HepG2 (cell line): ENCODE measurements around the gene PMFBP1. TPM values are rescaled to one million over a fixed set of nuclear protein-coding genes. Genes with fewer than 3 reads are reported as not detected.
A peak's percentile ranks its signal among the peaks of the same experiment; 100 is the strongest.

Experiments used
- ATF7-NPFF ChIP-seq: sonication (generic); formaldehyde crosslinking; IDR thresholded peaks from 2 replicates; pipeline ENCODE4 v1.8.1; 2023; ENCODE audit warnings: mild to moderate bottlenecking, low read depth, missing genetic modification reagents, moderate library complexity
- GABPB1 ChIP-seq: IDR thresholded peaks from 2 replicates; pipeline ENCODE4 v1.6.1; 2016; ENCODE audit warnings: mild to moderate bottlenecking, missing genetic modification reagents, moderate library complexity, missing compliant biosample characterization
- GATA4 ChIP-seq: sonication (generic); IDR thresholded peaks from 2 replicates; pipeline ENCODE4 v1.6.1; 2016; ENCODE audit warnings: antibody characterized with exemption, low read depth, borderline replicate concordance
- HMGA1 ChIP-seq: sonication (generic); formaldehyde crosslinking; conservative IDR thresholded peaks from 2 replicates; pipeline ENCODE4 v1.4.0; 2020; ENCODE audit warnings: missing genetic modification reagents
- HOXA3 ChIP-seq: sonication (generic); formaldehyde crosslinking; IDR thresholded peaks from 2 replicates; pipeline ENCODE4 v1.5.0; 2020; ENCODE audit warnings: missing genetic modification reagents
- JDP2 ChIP-seq: sonication (generic); formaldehyde crosslinking; IDR thresholded peaks from 2 replicates; pipeline ENCODE4 v1.8.1; 2022; ENCODE audit warnings: missing genetic modification reagents, borderline replicate concordance
- KDM6A ChIP-seq: IDR thresholded peaks from 2 replicates; pipeline ENCODE4 v1.6.1; 2016; ENCODE audit warnings: low read depth
- MED13 ChIP-seq: sonication (generic); formaldehyde crosslinking; IDR thresholded peaks from 2 replicates; pipeline ENCODE4 v1.5.0; 2020; ENCODE audit warnings: missing genetic modification reagents
- NBN ChIP-seq: fragments of 450-650 bp; conservative IDR thresholded peaks from 2 replicates; pipeline ENCODE4 v1.6.1; 2017
- NFE2L2 ChIP-seq: fragments of 150-350 bp; IDR thresholded peaks from 2 replicates; pipeline ENCODE4 v1.6.1; 2014; ENCODE audit warnings: low read length
- NFYB ChIP-seq: sonication (generic); formaldehyde crosslinking; IDR thresholded peaks from 2 replicates; pipeline ENCODE4 v1.4.0; 2020; ENCODE audit warnings: missing genetic modification reagents
- NFYC ChIP-seq: IDR thresholded peaks from 2 replicates; pipeline ENCODE4 v1.6.1; 2016; ENCODE audit warnings: missing genetic modification reagents, missing compliant biosample characterization
- PHF8 ChIP-seq: sonication (generic); formaldehyde crosslinking; IDR thresholded peaks from 2 replicates; pipeline ENCODE4 v1.5.0; 2020; ENCODE audit warnings: missing genetic modification reagents
- POLR2G ChIP-seq: fragments of 200-400 bp; formaldehyde crosslinking; IDR thresholded peaks from 2 replicates; pipeline ENCODE4 v1.6.1; 2018; ENCODE audit warnings: mild to moderate bottlenecking, low read depth, low read length, moderate library complexity
- ZNF451 ChIP-seq: sonication (generic); formaldehyde crosslinking; IDR thresholded peaks from 2 replicates; pipeline ENCODE4 v1.5.0; 2020; ENCODE audit warnings: mild to moderate bottlenecking, missing genetic modification reagents
- ZNF616 ChIP-seq: sonication (generic); formaldehyde crosslinking; IDR thresholded peaks from 2 replicates; pipeline ENCODE4 v1.5.0; 2020; ENCODE audit warnings: low read depth, mild to moderate bottlenecking, missing genetic modification reagents
- ZNF746 ChIP-seq: sonication (generic); formaldehyde crosslinking; IDR thresholded peaks from 2 replicates; pipeline ENCODE4 v1.8.0; 2022; ENCODE audit warnings: mild to moderate bottlenecking, missing genetic modification reagents
- ZNF766 ChIP-seq: sonication (generic); formaldehyde crosslinking; IDR thresholded peaks from 2 replicates; pipeline ENCODE4 v1.5.0; 2020; ENCODE audit warnings: missing genetic modification reagents, borderline replicate concordance
- polyA plus RNA-seq, 8 experiments: library from polyadenylated mRNA; depleted of rRNA in 3 of 8; stranded (reverse) in 7 of 8; unstranded in 1 of 8; fragments of >200 nt; fragmentation: Illumina TruSeq in 4 of 8; extraction: Trizol in 4 of 8; gene quantifications; 2 replicates each; pipeline versions ENCODE4 v1.2.1 to v1.2.3, GENCODE V29; 2011 to 2016; ENCODE audit warnings: low read depth in 4 of 8, missing spikeins in 1 of 8, mixed read lengths in 1 of 8; ENCODE audit not compliant: insufficient read depth in 1 of 8
- total RNA-seq, 5 experiments: library from RNA; depleted of rRNA; stranded (reverse); fragments of >200 nt; fragmentation: Illumina TruSeq; extraction: Trizol; gene quantifications; 2 replicates each; pipeline ENCODE4 v1.2.3, GENCODE V29; 2016; ENCODE audit warnings: low read depth in 1 of 5
- TF ChIP-seq, protein P1 (sequence below), 2 experiments: sonication (generic) in 1 of 2; formaldehyde crosslinking in 1 of 2; IDR thresholded peaks; 2 replicates each; pipeline versions ENCODE4 v1.5.1 to v1.6.1; 2011 to 2020; ENCODE audit warnings: borderline replicate concordance in 1 of 2, low read depth in 1 of 2, low read length in 1 of 2, mild to moderate bottlenecking in 1 of 2, missing genetic modification reagents in 1 of 2, moderate library complexity in 1 of 2
- TF ChIP-seq, protein P2 (sequence below): sonication (generic); formaldehyde crosslinking; IDR thresholded peaks from 2 replicates; pipeline ENCODE4; 2020; ENCODE audit warnings: missing genetic modification reagents, mild to moderate bottlenecking, borderline replicate concordance
- TF ChIP-seq, protein P3 (sequence below): IDR thresholded peaks from 2 replicates; pipeline ENCODE4 v1.6.1; 2012; ENCODE audit warnings: low read length, improper control_type of control experiment

PMFBP1 gene
- total and polyA plus RNA-seq, 2 of the 13 experiments (the other 11 are each of a cell fraction or from before 2014, with no cell fraction given): 1.9 to 3.8 TPM

DNA sequence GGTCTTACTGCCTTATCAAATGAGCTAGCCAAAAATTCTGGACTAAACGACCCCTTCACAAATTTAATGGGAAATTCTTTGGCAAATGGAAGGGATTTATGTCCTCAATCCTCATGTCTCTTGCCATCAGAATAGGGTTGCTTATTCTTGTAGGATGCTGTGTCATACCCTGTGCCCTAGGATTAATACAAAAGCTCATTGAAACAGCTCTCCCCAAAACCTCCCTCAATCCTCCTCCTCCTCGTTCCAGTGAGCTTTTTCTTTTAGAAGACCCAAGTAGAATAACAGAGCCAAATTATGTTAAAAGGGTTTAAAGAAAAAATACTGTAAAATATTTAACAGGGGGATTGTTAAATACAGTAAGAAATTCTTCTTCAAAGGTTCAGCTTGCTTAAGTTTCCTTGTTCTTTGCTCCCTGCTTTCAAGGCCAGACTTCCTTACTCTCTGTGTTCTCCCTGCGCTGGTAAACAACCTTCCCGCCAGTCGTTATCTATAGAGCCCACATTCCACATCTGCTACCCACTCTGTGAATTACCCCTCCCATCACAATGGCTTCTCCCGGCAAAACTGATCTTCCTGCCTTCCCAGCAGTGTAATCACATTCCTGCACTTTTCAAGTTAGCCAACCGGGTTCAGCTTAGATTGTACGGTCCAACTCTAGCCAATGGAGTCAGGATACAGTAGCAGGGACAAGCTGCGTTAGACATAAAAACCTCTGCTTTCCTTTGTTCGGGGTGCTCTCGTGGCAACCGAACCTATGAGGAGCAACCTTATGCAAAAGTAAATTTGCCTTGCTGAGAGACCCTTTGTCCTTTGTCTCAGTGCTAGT is 99.2 kb downstream of the PMFBP1 start (continued):
- TF ChIP-seq, protein P1, sequence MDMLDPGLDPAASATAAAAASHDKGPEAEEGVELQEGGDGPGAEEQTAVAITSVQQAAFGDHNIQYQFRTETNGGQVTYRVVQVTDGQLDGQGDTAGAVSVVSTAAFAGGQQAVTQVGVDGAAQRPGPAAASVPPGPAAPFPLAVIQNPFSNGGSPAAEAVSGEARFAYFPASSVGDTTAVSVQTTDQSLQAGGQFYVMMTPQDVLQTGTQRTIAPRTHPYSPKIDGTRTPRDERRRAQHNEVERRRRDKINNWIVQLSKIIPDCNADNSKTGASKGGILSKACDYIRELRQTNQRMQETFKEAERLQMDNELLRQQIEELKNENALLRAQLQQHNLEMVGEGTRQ (IDR thresholded peaks at IDR 0.05; ENCODE audit: low read depth, low read length): no peak
- TF ChIP-seq, protein P1 (CRISPR knock-in tag; IDR thresholded peaks at IDR 0.05; ENCODE audit: borderline replicate concordance): no peak
- TF ChIP-seq PHF8 (CRISPR knock-in tag) (no peak), ZNF616 (CRISPR knock-in tag) (no peak), JDP2 (no peak), NFE2L2 (no peak), GABPB1 (peak; percentile 30; the same call in 1 of the 2 replicates), ZNF766 (CRISPR knock-in tag) (0 out of 2 replicates have a peak, but pooled peaks have one; percentile 60), MED13 (CRISPR knock-in tag) (0 out of 2 replicates have a peak, but pooled peaks have one; percentile 50), POLR2G (peak; percentile 36; the same call in 1 of the 2 replicates), NFYB (peak; percentile 73), ATF7-NPFF (CRISPR knock-in tag) (no peak), NFYC (peak; percentile 82), ZNF746 (peak; percentile 60; the same call in 1 of the 2 replicates), ZNF451 (CRISPR knock-in tag) (no peak), GATA4 (no peak; the same call in 1 of the 2 replicates), HMGA1 (CRISPR knock-in tag) (no peak), NBN (no peak), HOXA3 (CRISPR knock-in tag) (peak; percentile 93), KDM6A (CRISPR knock-in tag) (peak; percentile 41; the same call in 1 of the 2 replicates)
- TF ChIP-seq, protein P2, sequence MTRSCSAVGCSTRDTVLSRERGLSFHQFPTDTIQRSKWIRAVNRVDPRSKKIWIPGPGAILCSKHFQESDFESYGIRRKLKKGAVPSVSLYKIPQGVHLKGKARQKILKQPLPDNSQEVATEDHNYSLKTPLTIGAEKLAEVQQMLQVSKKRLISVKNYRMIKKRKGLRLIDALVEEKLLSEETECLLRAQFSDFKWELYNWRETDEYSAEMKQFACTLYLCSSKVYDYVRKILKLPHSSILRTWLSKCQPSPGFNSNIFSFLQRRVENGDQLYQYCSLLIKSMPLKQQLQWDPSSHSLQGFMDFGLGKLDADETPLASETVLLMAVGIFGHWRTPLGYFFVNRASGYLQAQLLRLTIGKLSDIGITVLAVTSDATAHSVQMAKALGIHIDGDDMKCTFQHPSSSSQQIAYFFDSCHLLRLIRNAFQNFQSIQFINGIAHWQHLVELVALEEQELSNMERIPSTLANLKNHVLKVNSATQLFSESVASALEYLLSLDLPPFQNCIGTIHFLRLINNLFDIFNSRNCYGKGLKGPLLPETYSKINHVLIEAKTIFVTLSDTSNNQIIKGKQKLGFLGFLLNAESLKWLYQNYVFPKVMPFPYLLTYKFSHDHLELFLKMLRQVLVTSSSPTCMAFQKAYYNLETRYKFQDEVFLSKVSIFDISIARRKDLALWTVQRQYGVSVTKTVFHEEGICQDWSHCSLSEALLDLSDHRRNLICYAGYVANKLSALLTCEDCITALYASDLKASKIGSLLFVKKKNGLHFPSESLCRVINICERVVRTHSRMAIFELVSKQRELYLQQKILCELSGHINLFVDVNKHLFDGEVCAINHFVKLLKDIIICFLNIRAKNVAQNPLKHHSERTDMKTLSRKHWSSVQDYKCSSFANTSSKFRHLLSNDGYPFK (CRISPR knock-in tag): no peak
- TF ChIP-seq, protein P3, sequence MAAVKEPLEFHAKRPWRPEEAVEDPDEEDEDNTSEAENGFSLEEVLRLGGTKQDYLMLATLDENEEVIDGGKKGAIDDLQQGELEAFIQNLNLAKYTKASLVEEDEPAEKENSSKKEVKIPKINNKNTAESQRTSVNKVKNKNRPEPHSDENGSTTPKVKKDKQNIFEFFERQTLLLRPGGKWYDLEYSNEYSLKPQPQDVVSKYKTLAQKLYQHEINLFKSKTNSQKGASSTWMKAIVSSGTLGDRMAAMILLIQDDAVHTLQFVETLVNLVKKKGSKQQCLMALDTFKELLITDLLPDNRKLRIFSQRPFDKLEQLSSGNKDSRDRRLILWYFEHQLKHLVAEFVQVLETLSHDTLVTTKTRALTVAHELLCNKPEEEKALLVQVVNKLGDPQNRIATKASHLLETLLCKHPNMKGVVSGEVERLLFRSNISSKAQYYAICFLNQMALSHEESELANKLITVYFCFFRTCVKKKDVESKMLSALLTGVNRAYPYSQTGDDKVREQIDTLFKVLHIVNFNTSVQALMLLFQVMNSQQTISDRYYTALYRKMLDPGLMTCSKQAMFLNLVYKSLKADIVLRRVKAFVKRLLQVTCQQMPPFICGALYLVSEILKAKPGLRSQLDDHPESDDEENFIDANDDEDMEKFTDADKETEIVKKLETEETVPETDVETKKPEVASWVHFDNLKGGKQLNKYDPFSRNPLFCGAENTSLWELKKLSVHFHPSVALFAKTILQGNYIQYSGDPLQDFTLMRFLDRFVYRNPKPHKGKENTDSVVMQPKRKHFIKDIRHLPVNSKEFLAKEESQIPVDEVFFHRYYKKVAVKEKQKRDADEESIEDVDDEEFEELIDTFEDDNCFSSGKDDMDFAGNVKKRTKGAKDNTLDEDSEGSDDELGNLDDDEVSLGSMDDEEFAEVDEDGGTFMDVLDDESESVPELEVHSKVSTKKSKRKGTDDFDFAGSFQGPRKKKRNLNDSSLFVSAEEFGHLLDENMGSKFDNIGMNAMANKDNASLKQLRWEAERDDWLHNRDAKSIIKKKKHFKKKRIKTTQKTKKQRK: no peak
